HEK293 (cell line): ENCODE data around the gene SQSTM1.

Experiments
- CTCF ChIA-PET: fragments of 350-600 bp; formaldehyde crosslinking; extraction: SDS; loops from one replicate; lab custom pipeline; 2021; ENCODE audit warnings: antibody characterized with exemption; lab: Yijun Ruan, JAX
- POLR2A ChIA-PET: fragments of 300-600 bp; formaldehyde crosslinking; extraction: SDS; loops from one replicate; lab custom pipeline; 2020; ENCODE audit warnings: antibody characterized with exemption, inconsistent platforms; lab: Yijun Ruan, JAX
- H3K27ac ChIP-seq: fragments of 200-500 bp; sonication (Bioruptor generic); 2 replicates; pipeline ENCODE4 v1.5.1; 2014; ENCODE audit warnings: low read depth, low read length, control low read depth, inconsistent platforms; ENCODE audit errors: extremely low read depth
- H3K36me3 ChIP-seq, 2 experiments: fragments of 200-500 bp in 1 of 2; sonication (Bioruptor generic) in 1 of 2; 1 replicate in 1 of 2; 2 replicates in 1 of 2; pipeline ENCODE4 v1.5.1; 2014 to 2017; ENCODE audit warnings: inconsistent platforms in 2 of 2, low read length in 2 of 2; ENCODE audit not compliant: control insufficient read depth in 2 of 2, insufficient read depth in 1 of 2
- H3K4me1 ChIP-seq: fragments of 200-500 bp; sonication (Bioruptor generic); 2 replicates; pipeline ENCODE4 v1.5.1; 2014; ENCODE audit warnings: mild to moderate bottlenecking, low read length, inconsistent platforms; ENCODE audit not compliant: control insufficient read depth, insufficient read depth
- H3K4me3 ChIP-seq: 2 replicates; pipeline ENCODE4 v1.5.1; 2011; ENCODE audit warnings: low read depth, mild to moderate bottlenecking, control low read depth, low read length, moderate library complexity
- H3K9me3 ChIP-seq: fragments of 200-500 bp; sonication (Bioruptor generic); 2 replicates; pipeline ENCODE4 v1.5.1; 2014; ENCODE audit warnings: low read depth, low read length, inconsistent platforms; ENCODE audit not compliant: control insufficient read depth, insufficient read depth
- FEZF1 ChIP-seq: fragments of 450-650 bp; formaldehyde crosslinking; IDR thresholded peaks from 2 replicates; pipeline ENCODE4 v1.5.1; 2016; ENCODE audit warnings: missing biosample characterization, missing genetic modification characterization
- GLIS1 ChIP-seq: fragments of 450-650 bp; formaldehyde crosslinking; IDR thresholded peaks from 2 replicates; pipeline ENCODE4 v1.5.1; 2016; ENCODE audit warnings: missing biosample characterization, missing genetic modification characterization
- IKZF3 ChIP-seq: fragments of 450-650 bp; IDR thresholded peaks from 2 replicates; pipeline ENCODE4 v1.5.0; 2018; ENCODE audit warnings: missing biosample characterization, mild to moderate bottlenecking, missing genetic modification characterization, moderate library complexity
- RBAK ChIP-seq: fragments of 450-650 bp; formaldehyde crosslinking; IDR thresholded peaks from 2 replicates; pipeline ENCODE4 v1.5.1; 2016; ENCODE audit warnings: missing biosample characterization, missing genetic modification characterization
- SCRT2 ChIP-seq: fragments of 450-650 bp; formaldehyde crosslinking; IDR thresholded peaks from 2 replicates; pipeline ENCODE4 v1.5.1; 2016; ENCODE audit warnings: missing biosample characterization, missing genetic modification characterization
- SP7 ChIP-seq: fragments of 450-650 bp; formaldehyde crosslinking; IDR thresholded peaks from 2 replicates; pipeline ENCODE4 v1.5.1; 2016; ENCODE audit warnings: missing biosample characterization, missing genetic modification characterization
- TCF7L2 ChIP-seq: IDR thresholded peaks from 2 replicates; pipeline ENCODE4 v1.6.1; 2011; ENCODE audit warnings: low read depth, mild to moderate bottlenecking, inconsistent platforms, low read length, moderate library complexity, borderline replicate concordance
- ZBTB20 ChIP-seq: fragments of 450-650 bp; formaldehyde crosslinking; IDR thresholded peaks from 2 replicates; pipeline ENCODE4 v1.5.1; 2016; ENCODE audit warnings: missing biosample characterization, missing genetic modification characterization
- ZFP41 ChIP-seq: fragments of 450-650 bp; formaldehyde crosslinking; IDR thresholded peaks from 2 replicates; pipeline ENCODE4 v1.5.1; 2016; ENCODE audit warnings: missing biosample characterization, missing genetic modification characterization, borderline replicate concordance
- ZNF140 ChIP-seq: fragments of 450-650 bp; formaldehyde crosslinking; IDR thresholded peaks from 2 replicates; pipeline ENCODE4 v1.5.1; 2016; ENCODE audit warnings: missing biosample characterization, missing genetic modification characterization
- ZNF175 ChIP-seq: fragments of 450-650 bp; formaldehyde crosslinking; IDR thresholded peaks from 2 replicates; pipeline ENCODE4 v1.5.1; 2016; ENCODE audit warnings: missing biosample characterization, missing genetic modification characterization
- ZNF221 ChIP-seq: fragments of 450-650 bp; formaldehyde crosslinking; IDR thresholded peaks from 2 replicates; pipeline ENCODE4 v1.5.1; 2017; ENCODE audit warnings: missing biosample characterization, missing genetic modification characterization, borderline replicate concordance
- ZNF274 ChIP-seq, 2 experiments: fragments of 200-500 bp in 1 of 2; fragments of 450-650 bp in 1 of 2; sonication (Bioruptor generic) in 1 of 2; formaldehyde crosslinking in 1 of 2; IDR thresholded peaks; 2 replicates each; pipeline versions ENCODE4 v1.5.1 to v1.6.1; 2014 to 2016; ENCODE audit warnings: borderline replicate concordance in 1 of 2, inconsistent platforms in 1 of 2, low read length in 1 of 2, missing biosample characterization in 1 of 2, missing genetic modification characterization in 1 of 2
- ZNF341 ChIP-seq: fragments of 450-650 bp; formaldehyde crosslinking; IDR thresholded peaks from 2 replicates; pipeline ENCODE4; 2016; ENCODE audit warnings: low read depth, missing biosample characterization, missing genetic modification characterization
- ZNF350 ChIP-seq: fragments of 450-650 bp; formaldehyde crosslinking; IDR thresholded peaks from 2 replicates; pipeline ENCODE4 v1.5.0; 2017; ENCODE audit warnings: missing biosample characterization, mild to moderate bottlenecking, missing genetic modification characterization
- ZNF394 ChIP-seq: fragments of 450-650 bp; formaldehyde crosslinking; IDR thresholded peaks from 2 replicates; pipeline ENCODE4 v1.5.1; 2016; ENCODE audit warnings: missing biosample characterization, missing genetic modification characterization, mild to moderate bottlenecking, moderate library complexity, borderline replicate concordance
- ZNF404 ChIP-seq: fragments of 450-650 bp; formaldehyde crosslinking; IDR thresholded peaks from 2 replicates; pipeline ENCODE4 v1.5.1; 2017; ENCODE audit warnings: missing biosample characterization, missing genetic modification characterization
- ZNF423 ChIP-seq: fragments of 450-650 bp; formaldehyde crosslinking; IDR thresholded peaks from 2 replicates; pipeline ENCODE4 v1.5.1; 2016; ENCODE audit warnings: missing biosample characterization, missing genetic modification characterization
- ZNF501 ChIP-seq: fragments of 450-650 bp; formaldehyde crosslinking; IDR thresholded peaks from 2 replicates; pipeline ENCODE4 v1.5.1; 2016; ENCODE audit warnings: missing biosample characterization, missing genetic modification characterization
- ZNF529 ChIP-seq: fragments of 450-650 bp; formaldehyde crosslinking; IDR thresholded peaks from 2 replicates; pipeline ENCODE4 v1.5.1; 2017; ENCODE audit warnings: missing genetic modification characterization, missing biosample characterization; ENCODE audit not compliant: insufficient replicate concordance
- ZNF530 ChIP-seq: fragments of 450-650 bp; formaldehyde crosslinking; IDR thresholded peaks from 2 replicates; pipeline ENCODE4 v1.5.1; 2016; ENCODE audit warnings: low read depth, missing biosample characterization, missing genetic modification characterization
- ZNF596 ChIP-seq: fragments of 450-650 bp; IDR thresholded peaks from 2 replicates; pipeline ENCODE4 v1.5.0; 2018; ENCODE audit warnings: missing biosample characterization, mild to moderate bottlenecking, missing genetic modification characterization, moderate library complexity
- ZNF623 ChIP-seq: fragments of 450-650 bp; formaldehyde crosslinking; IDR thresholded peaks from 2 replicates; pipeline ENCODE4 v1.5.1; 2016; ENCODE audit warnings: missing biosample characterization, missing genetic modification characterization
- ZNF645 ChIP-seq: fragments of 450-650 bp; formaldehyde crosslinking; IDR thresholded peaks from 2 replicates; pipeline ENCODE4; 2016; ENCODE audit warnings: missing biosample characterization, missing genetic modification characterization
- ZNF701 ChIP-seq: fragments of 450-650 bp; formaldehyde crosslinking; IDR thresholded peaks from 2 replicates; pipeline ENCODE4 v1.5.1; 2016; ENCODE audit warnings: missing biosample characterization, missing genetic modification characterization
- ZNF792 ChIP-seq: fragments of 450-650 bp; formaldehyde crosslinking; IDR thresholded peaks from 2 replicates; pipeline ENCODE4 v1.5.1; 2016; ENCODE audit warnings: missing biosample characterization, missing genetic modification characterization
- ZNF830 ChIP-seq: fragments of 450-650 bp; IDR thresholded peaks from 2 replicates; pipeline ENCODE4 v1.5.0; 2018; ENCODE audit warnings: missing biosample characterization, missing genetic modification characterization, low read depth, mild to moderate bottlenecking, moderate library complexity
- ZSCAN16 ChIP-seq: fragments of 450-650 bp; formaldehyde crosslinking; IDR thresholded peaks from 2 replicates; pipeline ENCODE4 v1.5.1; 2016; ENCODE audit warnings: missing biosample characterization, missing genetic modification characterization

Gene SQSTM1

GRCh38 chr5:179872055-179872827, 51.5 kb downstream of the SQSTM1 start:
- peaks cover 6 to 95% of the 10 kb centered on the region in 2 experiments for H3K36me3 ChIP-seq
- H3K4me3 ChIP-seq = no peak overlapping the region
- CTCF ChIA-PET = no interaction called here
- POLR2A ChIA-PET = interaction anchor here (0.5 kb wide), 1 partner anchor 9 kb away, joined by 3 read pairs; no protein-coding TSS in a partner anchor
- H3K4me1 ChIP-seq = no peaks in the 10 kb centered on the region
- TF ChIP-seq ZNF423 (tag by site-specific recombination) = no peak
- no peak for TF ChIP-seq ZNF394
- TF ChIP-seq FEZF1 (tag by site-specific recombination) = no peak
- no peak for TF ChIP-seq ZNF701 (tag by site-specific recombination)
- no peak for TF ChIP-seq ZNF341 (tag by site-specific recombination)
- no peak for TF ChIP-seq ZNF529 (tag by site-specific recombination)
- TF ChIP-seq RBAK (tag by site-specific recombination) = no peak
- no peak for TF ChIP-seq ZNF645 (tag by site-specific recombination)
- H3K9me3 ChIP-seq = no peaks in the 10 kb centered on the region
- no peak overlapping the region for H3K27ac ChIP-seq

GRCh38 chr5:179872828-179873575, 52.3 kb downstream of the SQSTM1 start:
- Histone ChIP-seq H3K27ac (no peak overlapping the region), H3K4me3 (no peak overlapping the region), H3K9me3 (no peaks in the 10 kb centered on the region), H3K36me3 (peaks cover 6 to 93% of the 10 kb centered on the region in 2 experiments), H3K4me1 (no peaks in the 10 kb centered on the region)
- TF ChIP-seq ZNF274 (IDR thresholded peaks at IDR 0.05; ENCODE audit: low read length) = no peak
- no peak for TF ChIP-seq ZNF274 (tag by site-specific recombination; IDR thresholded peaks at IDR 0.05; ENCODE audit: borderline replicate concordance)
- TF ChIP-seq IKZF3 (tag by site-specific recombination) = no peak
- TF ChIP-seq ZNF501 = no peak
- no peak for TF ChIP-seq SP7 (tag by site-specific recombination)
- TF ChIP-seq ZNF175 (tag by site-specific recombination) = no peak
- no peak for TF ChIP-seq ZNF350 (tag by site-specific recombination)
- TF ChIP-seq GLIS1 = no peak
- no peak for TF ChIP-seq ZNF830
- no peak for TF ChIP-seq ZNF140
- no peak for TF ChIP-seq ZNF623 (tag by site-specific recombination)
- no peak for TF ChIP-seq ZSCAN16 (tag by site-specific recombination)
- TF ChIP-seq ZNF792 = no peak
- no peak for TF ChIP-seq ZBTB20 (tag by site-specific recombination)
- TF ChIP-seq ZNF221 (tag by site-specific recombination) = no peak
- TF ChIP-seq ZNF530 (tag by site-specific recombination) = no peak
- no peak for TF ChIP-seq TCF7L2
- TF ChIP-seq ZFP41 (tag by site-specific recombination) = no peak
- TF ChIP-seq SCRT2 (tag by site-specific recombination) = no peak
- no peak for TF ChIP-seq ZNF404 (tag by site-specific recombination)
- TF ChIP-seq ZNF596 (tag by site-specific recombination) = no peak
- CTCF ChIA-PET = no interaction called here
- POLR2A ChIA-PET = no interaction called here
